T47D (cell line): ENCODE data around the gene ACOT6.
A peak's percentile ranks its signal among the peaks of the same experiment; 100 is the strongest.
"Not testable (repeated sequence)": the region's sequence is repeated elsewhere in the genome, so short reads cannot be mapped to it uniquely, and the experiment has no call there.

Experiments used
- DNase-seq, 2 experiments: peaks; one replicate each; pipeline versions ENCODE4 v3.0.0 to v3.0.0-alpha.2; 2011 to 2012; ENCODE audit warnings: low read depth in 1 of 2, low spot score in 1 of 2
- JUND ChIP-seq: IDR thresholded peaks from 2 replicates; pipeline ENCODE4 v1.6.1; 2012; ENCODE audit warnings: low read depth
- in situ Hi-C: cut with HindIII; loops from 2 replicates; pipeline ENCODE4 v1.10.0; 2016; ENCODE audit warnings: low sequenced_read_pairs, low pct_unique_long_range_greater_than_20kb

ACOT6 gene

GRCh38 chr14:73640796-73641365, 28.6 kb downstream of the ACOT6 start:
- TF ChIP-seq JUND = no peak
- no peak for DNase-seq
- in situ Hi-C loops = no loop called here

GRCh38 chr14:73644531-73645247, 32.4 kb downstream of the ACOT6 start, which contains the start of gene DNAL1:
Gene DNAL1 (plus strand): TSS chr14:73644986. CDS start chr14:73645040, 54 bp downstream.
- in situ Hi-C loops = no loop called here
- TF ChIP-seq JUND = no peak

DNA sequence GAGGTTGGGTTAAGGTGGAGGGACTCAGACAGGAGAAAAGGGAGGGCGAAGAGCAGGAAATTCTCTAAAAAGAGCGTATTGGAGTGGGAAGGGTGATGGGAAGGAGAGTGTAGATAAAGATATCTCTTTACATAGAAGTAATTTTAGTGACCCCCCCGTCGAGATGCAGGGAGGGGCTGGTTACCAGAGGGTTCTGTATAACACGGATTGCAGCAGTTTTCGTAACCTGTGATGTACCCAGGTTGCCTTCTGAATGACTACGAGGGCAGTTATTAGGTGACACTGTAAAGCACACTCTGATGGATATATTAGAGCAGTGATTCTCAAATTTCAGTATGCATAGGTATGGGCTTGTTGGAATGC, 32.9 kb downstream of the ACOT6 start:
- TF ChIP-seq JUND = no peak
- no peak for DNase-seq
- in situ Hi-C loops = no loop called here

More at GRCh38 chr14:73644531-73645247, 32.4 kb downstream of the ACOT6 start, which contains the start of gene DNAL1:
- peak; percentile 86 to 91 for DNase-seq

DNA sequence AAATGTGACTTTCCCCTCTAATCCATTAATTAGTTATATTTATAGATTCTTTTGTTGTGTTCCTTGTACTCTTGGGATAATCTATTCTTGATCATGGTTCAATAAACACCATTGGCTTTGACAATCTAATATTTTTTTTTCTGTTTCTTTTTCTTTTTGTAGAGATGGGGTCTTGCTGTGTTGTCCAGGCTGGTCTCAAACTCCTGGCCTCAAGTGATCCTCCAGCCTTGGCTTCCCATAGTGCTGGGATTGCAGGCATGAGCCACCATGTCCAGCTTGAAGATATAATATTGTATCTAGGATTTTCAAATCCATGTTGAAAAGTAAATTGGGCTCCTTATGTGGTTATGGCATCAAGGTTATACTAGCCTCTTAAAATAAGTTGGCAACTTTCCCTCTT, 38.7 kb downstream of the ACOT6 start:
- no peak for TF ChIP-seq JUND
- in situ Hi-C loops = no loop called here
- DNase-seq = no peak

GRCh38 chr14:73655851-73656250, 43.5 kb downstream of the ACOT6 start:
- in situ Hi-C loops = no loop called here
- no peak for DNase-seq
- TF ChIP-seq JUND = no peak

DNA sequence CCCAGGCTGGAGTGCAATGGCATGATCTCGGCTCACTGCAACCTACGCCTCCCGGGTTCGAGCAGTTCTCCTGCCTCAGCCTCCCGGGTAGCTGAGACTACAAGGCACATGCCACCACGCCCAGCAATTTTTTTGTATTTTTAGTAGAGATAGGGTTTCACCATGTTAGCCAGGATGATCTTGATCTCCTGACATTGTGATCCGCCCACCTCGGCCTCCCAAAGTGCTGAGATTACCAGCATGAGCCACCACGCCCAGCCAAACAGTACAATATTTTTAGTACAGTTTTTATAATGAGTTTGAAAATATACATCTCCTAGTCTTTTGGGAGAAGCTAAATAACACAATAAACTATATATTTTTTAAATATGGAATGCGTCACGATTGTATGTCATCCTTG, 46.9 kb downstream of the ACOT6 start:
- DNase-seq, in situ Hi-C loops: not testable (repeated sequence)

- in situ Hi-C loops = no loop called here
- no peak for TF ChIP-seq JUND
- DNase-seq = no peak
Measured at GRCh38 chr14:73660511-73660910, 48.2 kb downstream of the ACOT6 start.

- no peak for DNase-seq
- in situ Hi-C loops = no loop called here
- no peak for TF ChIP-seq JUND
Measured at GRCh38 chr14:73661872-73662271, 49.6 kb downstream of the ACOT6 start.

DNA sequence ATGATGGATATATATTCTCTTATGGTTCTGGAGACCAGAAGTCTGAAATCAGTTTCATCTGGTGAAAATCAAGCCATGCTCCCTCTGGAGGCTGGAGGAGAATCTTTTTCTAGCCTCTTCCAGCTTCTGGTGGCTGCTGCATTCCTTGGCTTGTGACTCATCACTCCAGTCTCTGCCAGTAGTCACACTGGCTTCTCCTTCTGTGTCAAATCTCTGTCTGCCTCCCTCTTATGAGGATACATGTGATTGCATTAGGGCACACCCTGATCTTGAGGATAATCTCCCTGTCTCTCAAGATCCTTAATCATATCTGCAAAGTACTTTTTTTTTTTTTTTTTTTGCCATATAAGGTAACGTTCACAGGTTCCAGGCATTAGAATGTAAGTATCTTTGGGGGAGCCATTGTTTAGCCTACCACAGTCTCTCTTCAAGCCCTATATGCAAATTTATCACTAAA, 50.2 kb downstream of the ACOT6 start:
- peak; percentile 54; the same call in 1 of the 2 replicates for TF ChIP-seq JUND
- peak in 1 of 2 experiments; percentile 88 for DNase-seq

GRCh38 chr14:73663548-73664212, 51.4 kb downstream of the ACOT6 start:
- in situ Hi-C loops = no loop called here
- DNase-seq = no peak
- no peak for TF ChIP-seq JUND

More for the DNA sequence above, 50.2 kb downstream of the ACOT6 start:
- in situ Hi-C loops = no loop called here

GRCh38 chr14:73665130-73665529, 52.8 kb downstream of the ACOT6 start:
- TF ChIP-seq JUND = no peak
- in situ Hi-C loops = no loop called here
- no peak for DNase-seq

GRCh38 chr14:73666583-73666982, 54.3 kb downstream of the ACOT6 start:
- in situ Hi-C loops = no loop called here
- DNase-seq = no peak
- TF ChIP-seq JUND = no peak

- TF ChIP-seq JUND = no peak
- no peak for DNase-seq
- in situ Hi-C loops = no loop called here
Measured at GRCh38 chr14:73667854-73668253, 55.5 kb downstream of the ACOT6 start.
